Amniotic epithelial cell (primary cell): ENCODE results near the gene DBN1.

Experiments
- DNase-seq: peaks from one replicate; pipeline ENCODE4 v3.0.0-alpha.2; 2010; ENCODE audit warnings: low read depth

DBN1 gene

GRCh38 chr5:177473443-177474001, at the start of gene DBN1:
Gene DBN1, minus strand, starts transcription at chr5:177473634. Its CDS starts 113 bp downstream, at chr5:177473521.
- DNase-seq = no peak

GRCh38 chr5:177520916-177521513, 47.6 kb upstream of the DBN1 start:
- DNase-seq = no peak

GRCh38 chr5:177520271-177520670, 46.8 kb upstream of the DBN1 start:
- no peak for DNase-seq

GRCh38 chr5:177519463-177520235, 46.2 kb upstream of the DBN1 start:
- no peak for DNase-seq

GRCh38 chr5:177516601-177517568, 43.5 kb upstream of the DBN1 start, which contains the start of gene DDX41:
Gene DDX41, minus strand, starts transcription at chr5:177516961. Its CDS starts 16 bp downstream, at chr5:177516945.
- DNase-seq = peak; percentile 98

GRCh38 chr5:177515580-177515979, 42.1 kb upstream of the DBN1 start:
- DNase-seq = no peak

GRCh38 chr5:177514541-177514940, 41.1 kb upstream of the DBN1 start:
- no peak for DNase-seq

- no peak for DNase-seq
Measured at GRCh38 chr5:177513500-177513899, 40.1 kb upstream of the DBN1 start.

GRCh38 chr5:177512736-177513380, 39.4 kb upstream of the DBN1 start:
- DNase-seq = no peak

- no peak for DNase-seq
Measured at GRCh38 chr5:177511796-177512675, 38.6 kb upstream of the DBN1 start.

GRCh38 chr5:177511181-177511580, 37.7 kb upstream of the DBN1 start:
- no peak for DNase-seq

- DNase-seq = no peak
Measured at GRCh38 chr5:177510567-177511053, 37.2 kb upstream of the DBN1 start.

GRCh38 chr5:177509991-177510566, 36.6 kb upstream of the DBN1 start:
- no peak for DNase-seq

GRCh38 chr5:177509381-177509951, 36.0 kb upstream of the DBN1 start, which contains the start of gene DOK3:
Gene DOK3, minus strand, starts transcription at chr5:177509826. Its CDS starts 286 bp downstream, at chr5:177509540.
- DNase-seq = no peak

GRCh38 chr5:177508837-177509236, 35.4 kb upstream of the DBN1 start:
- DNase-seq = no peak

- no peak for DNase-seq
Measured at GRCh38 chr5:177508221-177508611, 34.8 kb upstream of the DBN1 start.

GRCh38 chr5:177507596-177508220, 34.3 kb upstream of the DBN1 start:
- no peak for DNase-seq

GRCh38 chr5:177507165-177507564, 33.7 kb upstream of the DBN1 start:
- DNase-seq = peak; percentile 27

- no peak for DNase-seq
Measured at GRCh38 chr5:177505075-177505474, 31.6 kb upstream of the DBN1 start.
